B cell (primary cell): ENCODE data around the gene RGP1. TPM values are rescaled to one million over a fixed set of nuclear protein-coding genes. Genes with fewer than 3 reads are reported as not detected.

Experiments used
- ATAC-seq: fragments of 200-7000 bp; cut with Tn5 transposase; one replicate; pipeline ENCODE4 v1.10.0; 2021; ENCODE audit warnings: low read depth, mild to moderate bottlenecking, moderate number of reproducible peaks, moderate library complexity
- CTCF ChIA-PET: fragments of 350-600 bp; sonication (Branson Sonifier 250); formaldehyde crosslinking; loops from one replicate; lab custom pipeline; 2021; ENCODE audit warnings: antibody characterized with exemption, inconsistent platforms; lab: Charles Lee
- POLR2A ChIA-PET: fragments of 350-600 bp; sonication (Branson Sonifier 250); formaldehyde crosslinking; loops from one replicate; lab custom pipeline; 2021; ENCODE audit warnings: antibody characterized with exemption; lab: Charles Lee
- DNase-seq: peaks from one replicate; pipeline ENCODE4 v3.0.0; 2013
- H2AFZ ChIP-seq: 2 replicates; pipeline ENCODE4 v1.6.1; 2012; ENCODE audit warnings: mild to moderate bottlenecking, low read depth, low read length; ENCODE audit not compliant: insufficient read depth, poor library complexity, severe bottlenecking
- H3K27ac ChIP-seq, 2 donors: 1 replicate in 1 of 2; 2 replicates in 1 of 2; pipeline ENCODE4 v1.5.1; 2012 to 2013; ENCODE audit warnings: low read length in 2 of 2, mild to moderate bottlenecking in 2 of 2, moderate library complexity in 1 of 2
- H3K27me3 ChIP-seq, 4 experiments: fragments of 200-600 bp in 1 of 4; sonication (generic) in 1 of 4; replicated peaks in 1 of 4; 1 replicate in 2 of 4; 2 replicates in 2 of 4; pipeline versions ENCODE4 v1.6.1 to v1.7.0; 2013 to 2016; ENCODE audit warnings: low read length in 3 of 4, mild to moderate bottlenecking in 2 of 4, mixed read lengths in 1 of 4, moderate library complexity in 1 of 4; ENCODE audit not compliant: insufficient read depth in 4 of 4, control insufficient read depth in 3 of 4; ENCODE audit errors: control extremely low read depth in 1 of 4
- H3K36me3 ChIP-seq, 2 experiments: replicated peaks in 1 of 2; 1 replicate in 1 of 2; 2 replicates in 1 of 2; pipeline versions ENCODE4 v1.6.1 to v1.7.1; 2013; ENCODE audit warnings: low read length in 1 of 2; ENCODE audit not compliant: insufficient read depth in 2 of 2, control insufficient read depth in 1 of 2; ENCODE audit errors: control extremely low read depth in 1 of 2, extremely low read depth in 1 of 2
- H3K4me1 ChIP-seq, 2 donors: fragments of 200-600 bp in 1 of 2; sonication (generic) in 1 of 2; 1 replicate in 1 of 2; 2 replicates in 1 of 2; pipeline versions ENCODE4 v1.5.1 to v1.6.1; 2013 to 2017; ENCODE audit warnings: low read length in 2 of 2; ENCODE audit not compliant: control insufficient read depth in 2 of 2, insufficient read depth in 2 of 2
- H3K4me2 ChIP-seq: replicated peaks from 2 replicates; pipeline ENCODE3; 2012; ENCODE audit warnings: mild to moderate bottlenecking, low read depth, low read length; ENCODE audit not compliant: poor library complexity, severe bottlenecking
- H3K4me3 ChIP-seq, 5 experiments: fragments of 200-600 bp in 1 of 5; sonication (generic) in 1 of 5; 1 replicate in 3 of 5; 2 replicates in 2 of 5; pipeline versions ENCODE4 v1.5.1 to v1.7.0; 2011 to 2016; ENCODE audit warnings: low read length in 4 of 5, mild to moderate bottlenecking in 4 of 5, low read depth in 2 of 5, control low read depth in 1 of 5, moderate library complexity in 1 of 5; ENCODE audit not compliant: insufficient read depth in 1 of 5; ENCODE audit errors: control extremely low read depth in 1 of 5, extremely low read depth in 1 of 5
- H3K79me2 ChIP-seq: fragments of 200-600 bp; sonication (generic); one replicate; pipeline ENCODE4 v1.6.0; 2016; ENCODE audit warnings: low read length; ENCODE audit not compliant: control insufficient read depth, insufficient read depth
- H3K9ac ChIP-seq: fragments of 200-600 bp; sonication (generic); 2 replicates; pipeline ENCODE4 v1.6.1; 2017; ENCODE audit warnings: mild to moderate bottlenecking, low read length, moderate library complexity
- H3K9me3 ChIP-seq, 3 donors: one replicate each; pipeline versions ENCODE4 v1.6.1 to v1.7.1; 2013; ENCODE audit warnings: low read length in 2 of 3; ENCODE audit not compliant: control insufficient read depth in 2 of 3, insufficient read depth in 1 of 3; ENCODE audit errors: control extremely low read depth in 1 of 3
- H4K20me1 ChIP-seq: 2 replicates; pipeline ENCODE4 v1.6.0; 2012; ENCODE audit warnings: mild to moderate bottlenecking, low read length; ENCODE audit not compliant: insufficient read depth, control insufficient read depth, poor library complexity, severe bottlenecking
- H3K27ac Mint-ChIP-seq: one replicate; pipeline ENCODE4 v1.8.0; 2021; ENCODE audit warnings: mixed read lengths
- H3K27me3 Mint-ChIP-seq: one replicate; pipeline ENCODE4 v1.8.0; 2021; ENCODE audit warnings: mixed read lengths
- H3K4me1 Mint-ChIP-seq: one replicate; pipeline ENCODE4 v1.8.0; 2021; ENCODE audit warnings: mixed read lengths
- H3K4me3 Mint-ChIP-seq: one replicate; pipeline ENCODE4 v1.8.0; 2021; ENCODE audit warnings: mixed read lengths
- H3K9me3 Mint-ChIP-seq: one replicate; pipeline ENCODE4 v1.8.0; 2022; ENCODE audit warnings: mixed read lengths; ENCODE audit not compliant: insufficient read depth
- EZH2 ChIP-seq: IDR thresholded peaks from 2 replicates; pipeline ENCODE4 v1.6.1; 2012; ENCODE audit warnings: borderline replicate concordance, low read depth, mild to moderate bottlenecking, moderate library complexity, low read length; ENCODE audit not compliant: insufficient read depth, poor library complexity, severe bottlenecking
- WGBS: methylation state at CpG from one replicate; pipeline ENCODE4 v1.1.5; 2013; ENCODE audit warnings: missing lambda C conversion rate; ENCODE audit not compliant: insufficient coverage; 5-methylcytosine and 5-hydroxymethylcytosine counted together
- intact Hi-C: fragments of 100-400 bp; cut with micrococcal nuclease; formaldehyde crosslinking; loops from one replicate; pipeline ENCODE4 v1.10.0; 2022
- polyA plus RNA-seq: library from polyadenylated mRNA; depleted of rRNA; stranded (reverse); fragments of >200 nt; gene quantifications from 2 replicates; pipeline ENCODE4 v1.2.3, GENCODE V29; 2012
- total RNA-seq, 2 donors: library from RNA; stranded (reverse); fragments of 120-200 nt in 1 of 2; gene quantifications; 1 replicate in 1 of 2; 2 replicates in 1 of 2; pipeline versions ENCODE4 v1.2.3 to v1.2.4, GENCODE V29; 2013 to 2022
- TF ChIP-seq, protein P1 (sequence below): fragments of 200-600 bp; IDR thresholded peaks from one replicate; pipeline ENCODE4 v1.8.0; 2022; ENCODE audit warnings: antibody characterized with exemption, mild to moderate bottlenecking

Gene RGP1
- total and polyA plus RNA-seq, 2 donors (not counting 1 experiment from before 2014, with no cell fraction given): 17.6 to 42.3 TPM

DNA sequence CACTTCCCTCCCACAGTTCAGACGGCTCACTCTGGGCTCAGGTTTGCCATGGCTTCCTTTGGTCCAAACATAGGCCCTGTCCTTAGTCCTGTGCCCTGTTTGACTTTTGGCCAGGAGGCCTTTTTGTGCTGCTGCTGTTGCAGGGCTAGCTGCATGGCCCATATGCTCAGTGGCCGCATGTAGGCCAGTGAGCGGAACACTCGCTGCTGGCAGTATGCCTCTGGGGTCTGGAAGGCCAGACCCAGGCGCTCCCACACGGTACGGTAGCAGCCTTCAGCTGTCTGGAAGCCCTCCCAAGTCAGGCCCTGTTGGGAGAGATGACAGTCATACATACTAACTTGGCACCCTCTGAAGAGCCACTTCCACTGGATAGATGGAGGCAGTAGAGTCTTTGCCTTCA is 11.9 kb upstream of the RGP1 start:
- H3K27me3 Mint-ChIP-seq: no peaks in the 10 kb centered on the region
- H2AFZ ChIP-seq: no peak overlapping the region
- H3K4me3 ChIP-seq: no peak overlapping the region
- WGBS: 98% methylated on average over 7 of the region's 7 CpGs
- no peak overlapping the region for H3K9ac ChIP-seq
- TF ChIP-seq EZH2: no peak
- TF ChIP-seq, protein P1, sequence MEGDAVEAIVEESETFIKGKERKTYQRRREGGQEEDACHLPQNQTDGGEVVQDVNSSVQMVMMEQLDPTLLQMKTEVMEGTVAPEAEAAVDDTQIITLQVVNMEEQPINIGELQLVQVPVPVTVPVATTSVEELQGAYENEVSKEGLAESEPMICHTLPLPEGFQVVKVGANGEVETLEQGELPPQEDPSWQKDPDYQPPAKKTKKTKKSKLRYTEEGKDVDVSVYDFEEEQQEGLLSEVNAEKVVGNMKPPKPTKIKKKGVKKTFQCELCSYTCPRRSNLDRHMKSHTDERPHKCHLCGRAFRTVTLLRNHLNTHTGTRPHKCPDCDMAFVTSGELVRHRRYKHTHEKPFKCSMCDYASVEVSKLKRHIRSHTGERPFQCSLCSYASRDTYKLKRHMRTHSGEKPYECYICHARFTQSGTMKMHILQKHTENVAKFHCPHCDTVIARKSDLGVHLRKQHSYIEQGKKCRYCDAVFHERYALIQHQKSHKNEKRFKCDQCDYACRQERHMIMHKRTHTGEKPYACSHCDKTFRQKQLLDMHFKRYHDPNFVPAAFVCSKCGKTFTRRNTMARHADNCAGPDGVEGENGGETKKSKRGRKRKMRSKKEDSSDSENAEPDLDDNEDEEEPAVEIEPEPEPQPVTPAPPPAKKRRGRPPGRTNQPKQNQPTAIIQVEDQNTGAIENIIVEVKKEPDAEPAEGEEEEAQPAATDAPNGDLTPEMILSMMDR: no peak
- H3K9me3 ChIP-seq: no peaks in the 10 kb centered on the region
- no peak overlapping the region for H3K4me3 Mint-ChIP-seq
- H3K27me3 ChIP-seq: no peaks in the 10 kb centered on the region
- intact Hi-C loops: loop anchor here (10.0 kb wide), 2 partner anchors 662 to 1728 kb away; partner anchors contain the start of genes FANCG, VCP and ZBTB5
- H3K79me2 ChIP-seq: peaks cover 30% of the 10 kb centered on the region
- peaks cover 9% of the 10 kb centered on the region for H4K20me1 ChIP-seq
- no peaks in the 10 kb centered on the region for H3K9me3 Mint-ChIP-seq
- H3K4me1 ChIP-seq: peaks cover 10 to 17% of the 10 kb centered on the region in 2 donors
- DNase-seq: no peak
- CTCF ChIA-PET: interaction anchor here (0.7 to 9.7 kb wide), 12 partner anchors 9 to 145 kb away, joined by 3 to 142 read pairs (median 8); partner anchors contain the start of genes GBA2, RGP1 and SPAG8
- peaks cover 1 to 75% of the 10 kb centered on the region in 2 experiments for H3K36me3 ChIP-seq
- H3K27ac ChIP-seq: no peak overlapping the region
- POLR2A ChIA-PET: interaction anchor here (1.1 kb wide), 1 partner anchor 12 kb away, joined by 5 read pairs; the partner anchor contains the start of genes GBA2 and RGP1
- no peak overlapping the region for H3K4me2 ChIP-seq
- no peak for ATAC-seq
- peaks cover 12% of the 10 kb centered on the region for H3K4me1 Mint-ChIP-seq
- no peak overlapping the region for H3K27ac Mint-ChIP-seq

DNA sequence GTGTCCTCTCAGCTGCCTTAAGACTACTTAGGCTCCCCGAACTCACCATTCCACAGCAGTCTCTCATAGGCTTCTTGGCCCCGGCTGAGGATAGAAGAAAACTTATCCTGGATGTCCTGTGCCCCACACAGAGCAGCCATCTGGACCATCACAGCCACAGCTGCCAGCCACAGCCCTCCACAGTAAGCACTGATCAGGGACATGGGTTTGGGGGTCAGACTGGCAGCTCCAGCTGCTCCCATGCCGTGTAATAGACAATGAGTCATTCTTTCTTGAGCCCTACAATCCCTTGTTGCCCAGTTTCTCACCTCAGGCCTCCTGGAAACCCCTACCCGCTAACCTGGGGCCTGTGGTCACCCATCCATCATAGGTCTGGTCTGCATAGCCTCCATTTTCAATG is 10.9 kb upstream of the RGP1 start:
- Mint-ChIP-seq H3K4me1 (peaks cover 5% of the 10 kb centered on the region), H3K4me3 (no peak overlapping the region), H3K27me3 (no peaks in the 10 kb centered on the region), H3K9me3 (no peaks in the 10 kb centered on the region), H3K27ac (peak overlapping the region; percentile 3)
- Histone ChIP-seq H3K9me3 (no peaks in the 10 kb centered on the region), H3K27me3 (no peaks in the 10 kb centered on the region), H3K4me2 (no peak overlapping the region), H3K27ac (no peak overlapping the region), H4K20me1 (peaks cover 9% of the 10 kb centered on the region), H2AFZ (no peak overlapping the region), H3K4me3 (no peak overlapping the region), H3K36me3 (peaks cover 1 to 84% of the 10 kb centered on the region in 2 experiments), H3K79me2 (peaks cover 23% of the 10 kb centered on the region), H3K9ac (no peak overlapping the region), H3K4me1 (peaks cover 5 to 11% of the 10 kb centered on the region in 2 donors)
- intact Hi-C loops: loop anchor here (10.0 kb wide), 2 partner anchors 663 to 1727 kb away; partner anchors contain the start of genes FANCG, VCP and ZBTB5
- TF ChIP-seq EZH2: no peak
- TF ChIP-seq, protein P1: no peak
- DNase-seq: no peak
- 97% methylated on average over 4 of the region's 4 CpGs for WGBS
- ChIA-PET CTCF (interaction anchor here (1.4 to 9.7 kb wide), 5 partner anchors 8 to 144 kb away, joined by 5 to 142 read pairs (median 9); partner anchors contain the start of genes GBA2, RGP1 and SPAG8), POLR2A (interaction anchor here (1.1 kb wide), 1 partner anchor 11 kb away, joined by 5 read pairs; the partner anchor contains the start of genes GBA2 and RGP1)
- ATAC-seq: no peak
